ENCODE data around the gene ZNF318.
"Not testable (repeated sequence)": the region's sequence is repeated elsewhere in the genome, so short reads cannot be mapped to it uniquely, and the experiment has no call there.

Gene ZNF318

GRCh38 chr6:43369174-43370002 is at the start of gene ZNF318:
Gene ZNF318 (minus strand): TSS chr6:43369647. CDS start chr6:43369365, 282 bp downstream.
- peak; percentile 93 for DNase-seq (ENCODE audit: low spot score)

- DNase-seq (ENCODE audit: low spot score) = no peak
These were observed 47.5 kb upstream of the ZNF318 start for GRCh38 chr6:43416935-43417334.

- not testable (repeated sequence) for DNase-seq (ENCODE audit: low spot score)
These were observed 45.8 kb upstream of the ZNF318 start for GRCh38 chr6:43415275-43415674.

GRCh38 chr6:43413002-43413401 is 43.6 kb upstream of the ZNF318 start:
- DNase-seq (ENCODE audit: low spot score) = no peak

- no peak for DNase-seq (ENCODE audit: low spot score)
These were observed 43.1 kb upstream of the ZNF318 start for GRCh38 chr6:43412541-43412940.

- not testable (repeated sequence) for DNase-seq (ENCODE audit: low spot score)
These were observed 41.3 kb upstream of the ZNF318 start for GRCh38 chr6:43410776-43411175.

GRCh38 chr6:43408259-43408658 is 38.8 kb upstream of the ZNF318 start:
- DNase-seq (ENCODE audit: low spot score) = no peak

- no peak for DNase-seq (ENCODE audit: low spot score)
These were observed 37.8 kb upstream of the ZNF318 start for GRCh38 chr6:43407296-43407695.

GRCh38 chr6:43405354-43405753 is 35.9 kb upstream of the ZNF318 start:
- DNase-seq (ENCODE audit: low spot score) = no peak

- DNase-seq (ENCODE audit: low spot score) = no peak
These were observed 33.4 kb upstream of the ZNF318 start for GRCh38 chr6:43402820-43403219.

- DNase-seq (ENCODE audit: low spot score) = no peak
These were observed 32.3 kb upstream of the ZNF318 start for GRCh38 chr6:43401730-43402129.

- no peak for DNase-seq (ENCODE audit: low spot score)
These were observed 30.6 kb upstream of the ZNF318 start for GRCh38 chr6:43399932-43400487.

GRCh38 chr6:43396408-43397149 is 27.1 kb upstream of the ZNF318 start:
- no peak for DNase-seq (ENCODE audit: low spot score)

GRCh38 chr6:43395776-43396175 is 26.3 kb upstream of the ZNF318 start:
- DNase-seq (ENCODE audit: low spot score) = no peak

GRCh38 chr6:43394982-43395381 is 25.5 kb upstream of the ZNF318 start:
- no peak for DNase-seq (ENCODE audit: low spot score)

GRCh38 chr6:43393602-43394001 is 24.2 kb upstream of the ZNF318 start:
- no peak for DNase-seq (ENCODE audit: low spot score)

- DNase-seq (ENCODE audit: low spot score) = not testable (repeated sequence)
These were observed 23.7 kb upstream of the ZNF318 start for GRCh38 chr6:43393133-43393532.

- DNase-seq (ENCODE audit: low spot score) = no peak
These were observed 22.1 kb upstream of the ZNF318 start for GRCh38 chr6:43391440-43392031.

- not testable (repeated sequence) for DNase-seq (ENCODE audit: low spot score)
These were observed 21.4 kb upstream of the ZNF318 start for GRCh38 chr6:43390753-43391439.

- no peak for DNase-seq (ENCODE audit: low spot score)
These were observed 20.4 kb upstream of the ZNF318 start for GRCh38 chr6:43389730-43390295.

- no peak for DNase-seq (ENCODE audit: low spot score)
These were observed 17.0 kb upstream of the ZNF318 start for GRCh38 chr6:43386492-43386891.
